DMS79 (cell line): ENCODE results near the gene TREML1.
"Not testable (repeated sequence)": the region's sequence is repeated elsewhere in the genome, so short reads cannot be mapped to it uniquely, and the experiment has no call there.

ENCODE experiments used
- DNase-seq: peaks from one replicate; lab custom pipeline; 2025; lab: John Stamatoyannopoulos, UW

The TREML1 gene, protein sequence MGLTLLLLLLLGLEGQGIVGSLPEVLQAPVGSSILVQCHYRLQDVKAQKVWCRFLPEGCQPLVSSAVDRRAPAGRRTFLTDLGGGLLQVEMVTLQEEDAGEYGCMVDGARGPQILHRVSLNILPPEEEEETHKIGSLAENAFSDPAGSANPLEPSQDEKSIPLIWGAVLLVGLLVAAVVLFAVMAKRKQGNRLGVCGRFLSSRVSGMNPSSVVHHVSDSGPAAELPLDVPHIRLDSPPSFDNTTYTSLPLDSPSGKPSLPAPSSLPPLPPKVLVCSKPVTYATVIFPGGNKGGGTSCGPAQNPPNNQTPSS

DNA sequence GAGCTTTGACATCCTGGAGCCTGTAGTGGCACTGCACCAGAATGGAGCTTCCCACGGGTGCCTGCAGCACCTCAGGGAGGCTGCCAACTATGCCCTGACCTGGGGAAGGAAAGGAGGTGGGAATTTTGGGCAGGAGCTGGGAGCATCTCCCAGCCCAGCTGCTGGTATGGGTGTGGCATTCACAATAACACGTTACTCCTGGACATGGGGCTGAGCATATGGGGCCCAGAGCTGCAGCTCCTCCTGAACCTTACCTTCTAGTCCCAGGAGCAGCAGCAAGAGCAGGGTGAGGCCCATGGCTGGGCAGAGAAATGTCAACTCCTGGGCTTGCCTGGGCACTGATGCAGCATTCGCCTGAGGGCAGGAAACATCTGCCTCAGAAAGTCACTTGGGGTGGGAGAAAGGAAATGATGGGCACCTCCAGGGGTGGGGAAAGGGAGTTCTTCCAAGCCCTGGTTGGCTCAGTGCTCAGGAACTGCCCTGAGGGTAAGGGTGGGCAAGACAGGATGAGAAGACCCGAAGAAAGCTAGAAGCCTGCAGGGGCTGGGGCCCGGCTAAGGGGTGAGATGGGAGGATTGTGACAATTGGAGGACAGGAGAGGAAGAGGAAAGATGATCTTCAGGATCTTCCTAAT lies at the start of gene TREML1:
Gene TREML1, minus strand, starts transcription at position 356 of the 634 bp plus-strand sequence. Its CDS starts 59 bp downstream, at position 297.
- no peak for DNase-seq

DNA sequence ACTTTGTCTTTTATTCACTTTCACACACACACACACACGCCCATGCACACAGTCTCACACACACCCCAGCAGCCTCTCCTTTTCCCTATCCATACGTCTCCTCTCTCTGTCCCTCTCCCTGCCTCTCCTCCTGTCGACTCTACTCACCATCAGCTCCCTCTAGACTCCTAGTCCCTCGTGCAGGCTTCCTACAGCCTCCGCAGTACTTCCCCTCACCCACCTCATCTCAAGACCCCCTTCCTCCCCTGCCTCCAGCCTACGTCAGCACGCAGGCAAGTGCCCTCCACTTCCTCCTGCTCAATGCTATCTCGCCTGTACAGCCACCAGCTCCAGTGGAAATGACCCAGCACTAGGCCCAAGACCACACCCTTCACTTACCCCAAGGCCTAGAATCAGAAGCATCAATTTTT lies 47.6 kb upstream of the TREML1 start:
- DNase-seq = no peak

DNA sequence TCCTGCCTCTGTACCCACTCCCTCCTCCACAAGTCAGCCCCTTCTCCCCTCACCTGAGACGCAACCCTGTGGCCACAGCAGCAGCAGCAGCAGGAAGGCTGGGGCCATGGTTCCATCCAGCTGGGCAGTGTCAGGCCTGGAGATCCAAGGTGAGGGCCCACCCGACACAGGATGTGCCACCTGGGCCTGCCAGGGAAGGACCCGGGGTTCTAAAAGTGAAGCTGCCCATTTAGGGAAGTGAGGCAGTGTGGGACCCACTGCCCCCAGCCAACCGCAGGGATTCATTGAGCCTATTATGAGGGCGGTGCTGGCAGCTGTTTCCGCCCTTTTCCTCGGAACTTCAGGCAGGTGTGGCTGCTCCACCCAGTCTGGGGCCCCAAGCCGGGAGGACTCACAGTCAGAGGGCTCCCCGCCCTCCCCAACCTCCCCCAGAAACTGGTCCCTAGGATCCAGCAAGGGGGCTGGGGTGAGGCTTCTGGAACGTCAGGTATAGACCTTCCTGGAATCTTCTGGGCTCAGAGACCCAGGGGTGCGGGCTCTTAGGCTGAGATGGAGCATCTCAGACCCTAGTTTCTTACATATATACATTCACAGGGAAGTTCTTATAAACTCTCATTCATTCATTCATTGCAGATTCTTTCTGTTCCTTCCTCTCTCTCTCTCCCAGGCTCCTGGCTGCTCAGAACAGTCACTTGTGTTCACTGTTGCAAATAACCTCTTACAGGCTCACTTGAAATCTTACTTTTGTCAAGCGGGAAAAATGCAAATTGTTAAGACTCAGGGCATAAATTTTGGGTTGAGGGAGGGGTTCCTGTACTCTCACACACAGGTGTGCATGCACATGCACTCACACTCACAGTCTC lies 47.0 kb upstream of the TREML1 start, which contains the start of gene TREML2:
Gene TREML2, minus strand, starts transcription at position 249 of the 863 bp plus-strand sequence. Its CDS starts 141 bp downstream, at position 108.
- DNase-seq = no peak

DNA sequence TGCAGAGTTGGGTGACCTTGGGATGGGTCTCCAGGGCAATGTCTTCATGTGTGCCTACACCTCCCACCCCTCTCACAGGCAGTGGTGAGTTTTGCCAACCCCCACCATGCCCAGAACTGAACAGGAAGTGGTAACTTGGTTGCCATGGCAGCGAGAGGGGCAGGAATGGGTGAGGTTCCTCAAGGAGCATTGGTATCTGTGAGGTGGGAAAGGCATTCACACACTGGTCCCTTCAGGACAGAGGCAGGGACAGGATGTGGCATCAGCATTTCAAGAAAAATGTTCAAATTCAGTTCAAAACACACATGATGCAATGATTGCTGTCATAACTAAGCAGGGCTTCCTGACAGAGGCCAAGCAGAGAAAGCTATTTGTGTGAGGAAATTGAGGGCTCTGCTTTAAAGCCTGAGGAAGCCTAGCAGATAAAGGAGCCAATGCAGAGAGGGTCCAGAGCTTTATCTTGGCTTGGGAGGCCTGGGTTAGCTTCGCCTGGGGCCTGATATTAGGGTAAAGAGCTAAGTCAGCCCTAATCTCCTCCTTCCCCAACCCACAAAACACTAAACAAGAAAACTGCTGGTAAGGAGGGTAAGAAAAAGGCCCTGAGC lies 46.3 kb upstream of the TREML1 start:
- DNase-seq = peak; percentile 9

DNA sequence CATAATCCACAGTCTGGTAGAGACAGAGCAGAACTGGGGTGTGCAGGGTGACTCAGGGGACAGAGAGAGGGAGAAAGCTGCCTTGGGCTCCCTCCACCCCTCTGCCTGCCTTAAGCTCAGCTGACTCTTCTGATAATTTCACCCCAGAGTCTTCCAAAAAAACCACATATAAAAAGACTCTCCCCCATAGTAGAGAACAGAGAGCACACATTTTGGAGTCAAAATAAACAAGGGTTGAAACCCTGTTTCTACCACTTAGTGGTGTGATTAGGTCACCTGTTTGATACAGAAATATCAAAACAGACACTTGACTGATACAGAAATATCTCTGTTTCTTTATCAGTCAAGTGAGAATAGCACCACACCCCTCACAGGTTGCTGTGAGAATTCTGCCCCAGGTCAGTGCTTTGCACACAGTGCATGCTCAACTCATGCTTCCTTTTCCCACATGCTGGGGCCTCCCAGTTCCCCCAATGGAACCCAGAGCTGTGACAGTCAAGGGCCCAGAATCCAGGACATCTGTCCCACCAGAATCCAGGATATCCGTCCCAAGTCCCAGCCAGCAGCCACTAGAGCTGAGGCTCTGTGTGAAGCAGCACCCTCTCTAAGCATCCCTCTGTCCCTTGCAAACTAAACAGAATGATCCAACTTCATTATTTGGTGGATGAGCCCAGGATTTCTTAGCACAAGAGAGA lies 45.6 kb upstream of the TREML1 start:
- no peak for DNase-seq

DNA sequence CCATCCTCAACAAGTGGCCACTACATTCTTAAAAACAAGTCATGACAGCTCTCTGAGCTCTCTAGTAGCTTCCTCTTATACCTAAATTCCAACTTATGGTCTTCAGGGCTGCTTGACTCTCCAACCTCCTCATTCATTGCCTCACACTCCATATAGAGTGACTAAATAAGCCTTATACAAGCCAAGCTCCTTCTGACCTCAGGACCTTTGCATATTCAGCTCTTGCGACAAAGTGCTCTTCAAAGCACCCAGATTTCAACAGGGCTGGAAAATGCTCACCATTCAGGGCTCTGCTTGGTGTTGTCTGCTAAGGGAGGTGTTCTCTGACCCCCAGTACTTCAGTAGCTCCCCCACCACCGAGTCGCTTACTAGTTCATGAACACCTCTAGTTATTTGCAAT lies 43.1 kb upstream of the TREML1 start:
- no peak for DNase-seq

DNA sequence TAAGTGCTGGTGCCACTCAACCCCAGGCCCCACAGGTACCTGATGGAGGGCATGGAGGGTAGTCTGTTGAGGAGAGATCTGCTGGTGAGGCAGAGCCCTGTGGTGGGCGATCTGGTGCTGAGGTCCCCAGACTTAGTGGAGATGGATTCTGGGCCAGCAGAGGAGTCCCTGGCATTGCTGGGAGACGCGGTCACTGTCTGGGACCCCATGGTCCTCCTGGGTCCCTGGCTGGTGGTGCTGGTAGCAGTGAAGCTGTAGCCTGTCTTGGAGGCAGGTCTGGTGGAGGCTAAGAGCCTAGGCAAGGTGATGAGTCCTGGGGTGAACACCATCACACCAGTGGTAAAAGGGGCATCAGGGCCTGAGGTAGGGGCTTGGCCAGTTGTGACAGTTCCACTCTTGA lies 40.2 kb upstream of the TREML1 start:
- no peak for DNase-seq

DNA sequence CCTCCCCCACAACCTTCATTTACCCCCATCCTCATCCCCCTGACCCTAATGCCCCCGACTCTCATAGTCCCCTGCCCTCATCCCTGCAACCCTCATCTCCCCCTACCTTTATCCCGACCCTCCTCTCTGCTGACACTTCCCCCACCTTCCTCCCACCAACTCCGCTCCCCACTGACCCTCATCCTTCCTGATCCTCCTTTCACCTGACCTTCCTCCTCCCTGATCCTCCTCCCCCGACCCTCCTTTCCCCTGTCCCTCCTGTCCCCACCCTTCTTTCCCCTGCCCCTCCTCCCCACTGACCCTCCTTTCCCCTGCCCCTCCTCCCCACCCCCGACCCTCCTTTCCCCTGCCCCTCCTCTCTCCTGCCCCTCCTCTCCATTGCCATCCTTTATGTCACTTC lies 39.7 kb upstream of the TREML1 start:
- no peak for DNase-seq

DNA sequence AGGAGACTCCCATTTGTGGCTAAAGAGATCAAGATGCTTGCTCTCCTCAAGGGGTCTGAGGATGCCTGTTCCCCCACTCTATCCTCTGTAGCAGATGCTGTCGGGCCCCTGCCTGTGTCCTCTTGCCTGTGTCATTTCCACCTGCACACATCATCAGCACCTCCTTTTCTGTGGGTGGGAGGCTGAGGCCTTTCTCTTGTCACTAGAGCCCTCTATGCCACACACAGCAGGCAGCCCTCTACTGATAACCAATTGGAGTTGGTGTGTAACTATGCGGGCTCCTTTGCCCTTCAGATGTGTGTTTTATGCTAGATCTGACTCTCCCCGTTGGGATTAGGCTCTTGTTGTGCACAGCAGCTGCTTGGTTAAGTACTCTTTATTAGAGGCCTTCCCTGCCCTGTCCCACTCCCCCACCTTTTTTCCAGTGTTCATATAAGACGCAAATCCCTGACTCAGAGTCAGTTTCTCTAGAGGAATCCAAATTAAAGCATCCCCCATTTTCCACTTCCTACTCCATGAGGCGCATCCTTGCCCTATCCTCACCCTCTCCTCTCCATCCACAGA lies 39.1 kb upstream of the TREML1 start:
- no peak for DNase-seq

DNA sequence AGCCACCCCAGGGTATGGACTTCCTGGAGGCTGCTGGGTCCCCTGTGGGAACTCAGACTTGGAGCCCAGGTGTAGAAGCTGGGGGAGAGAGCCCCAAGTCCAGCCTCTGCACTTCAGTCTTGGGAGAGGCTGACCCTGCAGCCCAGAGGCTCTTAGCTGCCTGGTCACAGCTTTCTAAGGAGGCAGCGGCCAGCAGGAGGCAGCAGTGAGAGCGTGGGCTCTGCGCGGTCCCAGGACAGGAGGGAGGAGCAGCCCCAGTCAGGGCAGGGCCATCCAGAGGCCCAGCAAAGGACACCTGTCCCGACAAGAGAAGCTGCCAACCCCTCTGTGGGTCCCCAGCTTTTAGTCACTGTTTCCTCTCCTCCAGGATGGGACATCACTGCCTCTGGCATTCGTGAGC lies 37.4 kb upstream of the TREML1 start:
- DNase-seq = no peak

DNA sequence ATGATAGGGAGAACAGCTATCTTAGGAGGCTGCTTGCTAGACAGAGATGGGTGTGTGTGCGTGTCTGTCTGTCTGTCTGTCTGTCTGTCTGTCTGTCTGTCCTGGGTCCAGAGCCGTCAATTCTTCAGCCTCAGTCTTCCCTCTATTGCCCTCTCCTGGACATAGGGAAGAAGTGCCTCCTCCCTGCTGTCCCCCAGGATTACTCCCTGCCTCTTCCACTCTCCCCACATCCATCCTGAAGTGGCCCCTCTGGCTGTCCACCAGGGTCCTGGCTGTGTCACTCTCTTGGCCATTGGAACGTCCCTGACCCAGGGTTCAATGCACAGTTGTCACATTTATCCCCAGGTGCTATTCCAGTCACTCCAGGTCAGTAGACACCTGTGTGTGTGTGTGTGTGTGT lies 36.6 kb upstream of the TREML1 start:
- DNase-seq = no peak

DNA sequence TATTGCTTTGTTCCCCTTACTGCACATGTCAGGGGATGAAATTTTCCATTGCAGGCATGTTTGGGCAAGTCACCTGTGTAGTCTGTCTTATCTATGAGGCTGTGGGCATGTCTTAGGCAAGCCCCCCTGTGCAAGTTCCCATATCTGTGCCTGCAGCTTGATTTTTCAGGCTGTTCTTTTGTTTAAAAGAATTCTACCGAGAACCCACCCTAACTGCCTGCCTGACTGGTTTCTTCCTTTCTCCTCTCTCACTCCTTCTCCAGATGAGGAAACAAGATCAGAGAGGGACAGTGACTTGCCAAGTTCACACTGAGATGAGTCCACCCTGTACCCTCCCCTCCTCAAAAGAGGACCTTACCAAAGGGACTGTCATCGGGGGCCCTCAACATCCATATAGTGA lies 35.8 kb upstream of the TREML1 start:
- DNase-seq = no peak

DNA sequence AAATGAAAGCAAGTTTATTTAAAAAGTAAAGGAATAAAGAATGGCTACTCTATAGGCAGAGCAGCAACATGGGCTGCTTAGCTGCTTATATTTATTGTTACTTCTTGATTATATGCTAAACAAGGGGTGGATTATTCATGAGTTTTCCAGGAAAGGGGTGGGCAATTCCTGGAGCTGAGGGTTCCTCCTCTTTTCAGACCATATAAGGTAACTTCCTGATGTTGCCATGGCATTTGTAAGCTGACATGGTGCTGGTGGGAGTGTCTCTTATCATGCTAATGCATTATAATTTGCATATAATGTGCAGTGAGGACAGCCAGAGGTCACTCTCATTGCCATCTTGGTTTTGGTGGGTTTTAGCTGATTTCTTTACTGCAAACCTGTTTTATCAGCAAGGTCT lies 34.9 kb upstream of the TREML1 start:
- DNase-seq = not testable (repeated sequence)

DNA sequence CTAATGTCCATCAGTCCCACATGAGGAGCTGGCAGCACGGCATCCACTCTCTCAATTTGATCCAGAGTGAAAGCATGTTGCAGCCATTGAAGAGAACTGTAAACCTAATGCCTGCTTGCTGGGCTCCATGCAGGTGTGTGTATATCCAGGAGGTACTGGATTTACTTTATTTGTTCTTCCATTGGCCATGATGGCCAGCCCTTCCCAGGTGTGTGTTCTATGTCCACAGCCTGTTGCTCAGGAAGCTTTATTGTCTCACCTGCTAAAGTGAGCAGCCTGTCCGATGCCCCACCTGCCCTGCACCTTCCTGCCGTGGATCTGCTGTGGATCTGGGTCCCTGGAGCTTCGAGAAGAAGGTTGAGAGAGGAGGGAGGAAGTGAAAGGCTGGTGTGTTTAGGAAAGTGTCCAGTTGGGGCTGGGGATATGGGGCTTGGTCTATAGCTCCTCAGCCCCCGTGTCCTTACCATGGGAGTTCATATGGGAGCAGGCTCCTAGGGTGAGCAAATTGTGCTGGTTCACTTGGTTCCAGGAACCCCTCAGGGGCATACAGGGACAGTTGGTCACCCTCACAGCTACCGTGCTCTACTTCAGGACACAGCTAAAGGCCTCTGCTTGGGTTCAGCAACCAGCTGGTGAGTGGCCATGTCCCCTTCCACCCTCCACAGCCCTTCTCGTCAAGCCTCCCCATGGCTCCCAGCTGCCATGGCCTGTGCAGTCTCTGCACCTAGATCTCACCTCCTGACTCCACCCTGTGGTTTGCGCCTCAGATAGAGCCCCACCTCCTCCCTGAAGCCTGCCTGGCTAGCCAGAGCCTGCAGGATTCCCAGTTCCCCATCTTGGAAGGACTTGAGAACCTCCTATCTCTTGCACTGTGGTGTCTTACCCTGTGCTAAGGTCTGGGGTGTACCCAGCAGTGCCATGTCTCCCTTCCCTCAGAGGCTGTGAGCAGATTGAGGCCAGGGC lies 34.1 kb upstream of the TREML1 start:
- no peak for DNase-seq

DNA sequence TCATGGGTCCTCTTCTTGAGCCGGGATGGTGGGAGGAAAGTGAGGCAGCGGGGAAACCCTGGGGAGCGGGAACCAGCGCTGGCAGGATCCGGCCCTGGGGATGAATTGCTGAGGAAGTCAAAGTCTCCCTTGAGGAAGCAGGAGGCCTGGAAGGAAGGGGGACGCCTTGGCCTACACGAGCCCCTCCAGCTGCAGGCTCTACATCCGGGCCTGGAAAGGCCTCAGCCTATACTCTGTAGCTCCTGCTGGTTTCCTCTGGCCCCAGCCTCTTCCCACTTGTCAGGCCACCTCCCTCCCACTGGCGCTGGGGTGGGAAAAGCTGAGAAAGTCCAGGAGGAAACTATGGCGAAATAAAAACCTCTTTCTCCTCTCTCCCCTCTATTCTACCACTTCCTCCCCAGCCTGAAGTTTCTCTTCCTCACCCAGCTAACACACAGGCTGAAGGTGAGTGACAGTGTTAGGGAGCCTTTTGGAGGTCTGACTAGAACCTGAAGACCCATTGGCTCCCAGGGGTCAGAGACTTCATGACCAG lies 31.9 kb upstream of the TREML1 start:
- no peak for DNase-seq

DNA sequence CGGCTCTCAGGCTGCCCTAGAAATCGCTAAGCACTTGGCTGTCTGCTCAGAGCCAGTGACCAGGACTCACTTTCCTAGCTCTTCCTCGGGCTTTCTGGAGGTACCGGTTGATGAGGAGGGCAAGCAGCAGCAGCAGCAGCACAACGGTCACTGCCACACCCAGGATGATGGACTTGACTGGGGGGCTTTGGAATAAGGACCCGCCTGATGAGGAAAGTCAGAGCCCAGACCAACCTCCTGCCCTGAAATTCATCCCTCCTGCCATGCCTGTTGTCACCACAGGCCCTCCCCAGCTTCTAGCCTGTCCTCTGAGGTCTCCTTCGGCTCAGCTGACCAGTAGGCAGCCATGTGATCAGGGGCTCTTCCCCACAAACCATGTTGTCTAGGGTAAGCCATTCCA lies 30.6 kb upstream of the TREML1 start:
- DNase-seq = no peak

DNA sequence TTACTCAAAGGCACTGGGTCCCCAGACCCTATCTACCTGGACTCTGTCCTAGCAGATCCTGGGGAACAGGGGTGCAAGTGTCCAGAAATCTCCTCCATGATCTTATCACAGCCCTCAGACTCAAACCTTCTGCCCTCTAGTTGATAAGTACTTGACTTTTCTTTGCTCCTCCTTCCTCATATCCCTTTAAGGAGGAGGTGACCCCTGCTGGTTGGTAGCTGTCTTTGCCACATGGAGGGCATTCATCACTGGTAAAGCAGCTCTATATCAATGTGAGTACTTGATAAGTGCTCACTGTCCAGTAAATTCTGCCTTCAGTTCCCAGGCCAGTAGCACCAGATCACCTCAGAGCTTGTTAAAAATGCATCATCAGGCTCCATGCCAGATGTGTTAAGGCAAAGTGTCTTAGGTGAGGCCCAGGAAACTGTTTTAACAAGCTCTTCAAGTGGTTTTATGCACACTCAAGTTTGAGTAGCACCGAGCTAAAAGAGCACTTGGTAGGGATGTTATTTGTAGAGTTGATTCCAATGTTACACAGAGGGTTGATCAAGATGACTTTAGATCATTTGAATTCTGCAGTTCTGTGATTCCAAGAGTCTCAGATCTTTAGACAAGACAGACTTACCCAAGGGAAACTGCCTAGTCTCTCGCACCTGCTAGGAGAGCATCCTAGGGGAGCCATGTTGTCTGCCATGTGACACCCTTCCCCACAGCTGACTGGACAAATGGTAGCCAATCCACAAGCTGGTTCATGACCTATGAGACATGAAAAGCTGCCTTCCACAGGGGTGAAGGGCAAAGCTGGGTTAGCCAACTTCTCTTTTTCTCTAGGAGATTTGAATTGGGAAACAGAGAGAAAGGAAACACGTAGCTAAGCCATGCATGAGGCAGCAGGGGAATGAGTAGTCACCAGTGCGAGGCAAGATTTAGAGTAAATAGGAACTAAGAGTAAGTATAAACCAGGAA lies 28.2 kb upstream of the TREML1 start:
- peak; percentile 98 for DNase-seq

DNA sequence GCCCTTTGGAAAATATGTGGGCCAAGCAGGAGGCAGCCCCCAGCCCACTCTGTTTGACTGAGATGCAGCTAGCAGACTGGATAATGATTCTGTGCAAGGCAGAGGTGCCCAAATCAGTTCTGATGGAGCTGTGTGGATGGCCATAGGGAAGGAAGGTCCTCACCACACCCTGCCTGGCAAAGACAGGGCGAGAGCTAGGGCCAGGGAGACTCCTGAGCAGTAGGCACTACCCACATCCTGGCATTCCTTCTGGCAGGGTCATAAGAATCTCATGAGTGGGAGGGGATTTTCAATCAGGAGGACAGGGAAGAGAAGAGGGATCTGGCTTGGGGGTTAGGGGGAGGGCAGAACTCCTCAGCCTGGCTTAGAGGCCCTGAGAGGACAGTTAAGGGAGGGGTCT lies 27.4 kb upstream of the TREML1 start:
- no peak for DNase-seq

DNA sequence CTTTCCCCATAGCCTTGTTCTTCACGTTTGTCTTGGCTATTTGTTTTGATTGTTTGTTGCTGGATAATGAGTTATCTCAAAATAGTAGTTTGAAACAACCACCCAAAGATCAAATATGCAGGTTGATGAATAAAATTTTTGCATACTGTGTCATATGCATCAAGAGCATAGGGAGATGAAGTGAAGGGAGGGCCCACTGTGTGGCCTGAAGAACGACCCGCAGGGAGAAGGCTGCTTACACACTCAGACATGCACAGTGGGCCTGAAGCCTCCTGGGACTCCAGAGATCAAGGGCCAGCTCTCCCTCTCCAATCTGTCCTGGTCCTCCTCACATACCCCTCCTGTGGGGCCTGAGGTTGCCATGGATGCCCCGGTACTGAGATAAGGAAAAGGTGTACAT lies 25.0 kb upstream of the TREML1 start:
- DNase-seq = no peak
